ENCODE data around the gene C10orf62.
A peak's percentile ranks its signal among the peaks of the same experiment; 100 is the strongest.
"Not testable (repeated sequence)": the region's sequence is repeated elsewhere in the genome, so short reads cannot be mapped to it uniquely, and the experiment has no call there.

The C10orf62 gene

GRCh38 chr10:97564776-97565175 is 24.7 kb upstream of the C10orf62 start:
- no peak for DNase-seq

- no peak for DNase-seq
Measured at GRCh38 chr10:97566336-97566996, 23.1 kb upstream of the C10orf62 start.

GRCh38 chr10:97567891-97568290 is 21.6 kb upstream of the C10orf62 start:
- no peak for DNase-seq

GRCh38 chr10:97570146-97570788 is 19.3 kb upstream of the C10orf62 start:
- peak in 1 of 14 donors; percentile 60 for DNase-seq

DNA sequence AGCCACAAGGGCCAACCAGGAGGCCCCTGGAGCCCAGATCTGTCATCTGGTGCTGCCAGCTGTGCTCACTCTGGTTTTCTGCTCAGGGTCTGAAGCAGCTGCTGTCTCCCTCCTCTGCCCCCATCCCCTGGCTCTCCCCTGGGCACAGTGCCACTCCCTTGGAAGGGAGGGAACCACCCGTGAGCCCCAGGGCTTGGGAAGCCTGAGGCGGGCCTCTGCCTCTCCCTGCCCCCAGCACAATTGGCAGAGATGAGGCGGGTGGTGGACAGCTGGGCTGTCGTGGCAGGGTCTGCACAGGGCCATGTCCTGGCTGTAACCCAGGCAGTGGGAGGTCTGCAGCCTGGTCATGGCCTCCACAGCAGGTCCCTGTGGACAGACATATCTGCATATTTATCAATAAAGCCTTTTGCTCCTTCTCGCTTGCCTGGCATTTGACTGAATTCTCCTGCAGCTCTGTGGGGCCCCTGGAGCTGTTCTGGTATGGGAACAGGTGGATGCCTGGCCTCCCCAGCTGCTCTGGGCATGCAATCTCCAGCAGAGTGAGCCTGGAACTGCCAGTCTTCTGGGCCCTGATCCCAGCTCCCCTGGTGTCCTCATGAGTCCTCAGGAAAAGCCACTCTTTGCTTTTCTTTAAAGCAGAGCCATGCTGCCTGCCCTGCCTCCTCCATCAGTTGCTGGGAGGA is 18.6 kb upstream of the C10orf62 start:
- peak in 5 of 14 donors; percentile 31 to 93 (median 40) for DNase-seq

DNA sequence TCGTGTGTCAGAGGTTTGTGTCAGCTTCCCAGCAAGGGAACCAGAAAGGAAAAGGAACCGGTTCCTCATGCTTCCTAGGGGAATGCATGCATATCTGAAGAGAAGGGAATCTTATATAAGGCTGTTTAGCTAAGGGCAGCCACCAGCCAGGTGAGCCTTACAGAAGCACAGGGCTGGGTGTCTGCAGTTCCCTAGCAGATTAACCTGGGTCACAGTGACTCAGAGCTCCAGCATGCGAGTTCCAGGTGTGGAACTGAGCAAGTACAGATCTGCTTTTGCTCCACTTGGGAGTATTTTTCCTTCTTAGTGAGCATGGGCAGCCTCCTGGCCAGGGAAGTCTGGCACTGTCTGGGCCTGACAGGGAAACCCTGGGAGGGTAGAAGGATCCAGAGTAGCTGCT is 17.9 kb upstream of the C10orf62 start:
- DNase-seq = peak in 1 of 14 donors; percentile 50

- peak in 10 of 14 donors; percentile 33 to 69 (median 56) for DNase-seq
Measured at GRCh38 chr10:97572214-97572989, 17.1 kb upstream of the C10orf62 start, which contains the start of gene ANKRD2. ANKRD2 (plus strand) TSS chr10:97572779; CDS start chr10:97572789, 10 bp downstream.

- no peak for DNase-seq
Measured at GRCh38 chr10:97573021-97573420, 16.5 kb upstream of the C10orf62 start.

- DNase-seq = no peak
Measured at GRCh38 chr10:97573672-97574071, 15.8 kb upstream of the C10orf62 start.

DNA sequence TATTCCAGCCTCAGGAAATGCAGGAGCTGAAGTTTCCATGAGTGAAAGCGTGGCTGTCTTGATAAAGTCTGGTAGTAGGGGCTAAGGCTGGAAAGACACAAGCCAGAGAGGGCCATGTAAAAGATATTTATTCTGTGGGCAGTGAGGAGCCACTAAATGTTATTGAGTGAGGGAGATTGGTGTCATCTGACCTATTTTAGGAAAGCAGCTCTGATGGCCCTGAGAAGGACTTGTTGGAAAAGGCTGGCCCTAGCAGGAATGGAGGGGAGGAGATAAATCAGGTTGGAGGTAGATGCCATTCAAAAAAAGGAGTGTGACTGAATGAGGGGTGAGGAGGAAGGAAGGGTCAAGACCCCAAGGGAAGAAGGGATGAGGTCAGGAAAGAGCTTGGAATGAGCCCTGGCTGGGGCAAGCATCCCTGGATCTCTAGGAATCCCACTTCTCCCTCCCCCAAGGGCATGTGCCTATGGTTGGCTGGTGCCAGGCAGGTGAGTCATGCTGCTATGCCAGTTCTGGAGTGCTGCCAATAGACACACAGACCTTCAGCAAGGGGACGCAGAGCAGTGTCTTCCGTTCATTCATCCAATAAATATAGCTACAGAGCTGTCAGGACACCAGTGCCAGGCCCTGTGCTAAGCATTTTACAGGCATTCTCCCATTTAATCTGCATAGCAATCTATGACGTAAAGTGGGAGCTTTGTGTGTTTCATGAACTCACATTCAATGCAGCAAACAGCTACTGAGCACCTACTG is 15.0 kb upstream of the C10orf62 start:
- peak in 2 of 14 donors; percentile 15 to 93 for DNase-seq

- no peak for DNase-seq
Measured at GRCh38 chr10:97575127-97575668, 14.3 kb upstream of the C10orf62 start.

- not testable (repeated sequence) for DNase-seq
Measured at GRCh38 chr10:97576487-97576886, 13.0 kb upstream of the C10orf62 start.

- DNase-seq = no peak
Measured at GRCh38 chr10:97577701-97578100, 11.8 kb upstream of the C10orf62 start.

GRCh38 chr10:97578171-97578844 is 11.2 kb upstream of the C10orf62 start:
- no peak for DNase-seq

DNA sequence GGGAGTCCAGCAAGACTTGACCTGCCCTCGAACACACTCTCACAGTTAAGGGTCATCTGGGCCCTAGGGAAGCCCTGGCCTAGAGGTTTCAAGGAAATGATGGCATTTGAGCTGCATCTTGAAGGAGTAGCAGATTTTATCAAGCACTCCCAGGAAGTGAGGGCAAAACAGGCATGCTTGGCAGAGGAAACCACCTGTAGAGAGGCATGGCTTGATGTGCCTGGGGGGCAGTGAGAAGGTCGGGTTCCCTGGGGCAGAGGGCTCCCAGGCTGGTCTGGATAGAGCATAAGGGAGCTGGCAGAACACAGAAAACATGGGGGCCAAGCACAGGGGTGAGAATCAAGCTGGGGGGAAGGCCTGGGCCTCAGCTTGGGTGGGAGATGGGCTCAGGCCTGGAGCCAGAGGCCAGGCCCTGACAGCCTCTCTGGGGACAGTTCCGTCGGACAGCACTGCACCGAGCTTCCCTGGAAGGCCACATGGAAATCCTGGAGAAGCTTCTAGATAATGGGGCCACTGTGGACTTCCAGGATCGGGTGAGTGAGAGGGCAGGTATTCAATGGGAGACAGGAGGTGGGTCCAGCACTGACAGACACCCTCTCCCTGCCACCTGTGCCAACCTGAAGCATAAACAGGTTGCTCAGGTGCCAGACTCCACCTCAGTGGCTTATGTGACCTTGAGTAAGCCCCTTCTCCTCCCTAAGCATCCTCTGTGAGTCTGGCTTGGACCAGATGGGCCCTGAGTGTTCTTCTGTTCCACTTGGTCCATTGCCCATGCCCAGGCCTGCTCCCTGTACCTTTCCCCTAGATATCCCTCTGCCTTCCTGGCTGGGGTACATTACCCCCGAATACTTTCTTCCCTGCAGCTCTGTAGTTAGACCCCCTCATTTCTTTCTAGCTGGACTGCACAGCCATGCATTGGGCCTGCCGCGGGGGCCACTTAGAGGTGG is 8.8 kb upstream of the C10orf62 start:
- DNase-seq = peak in 1 of 14 donors; percentile 39

- no peak for DNase-seq
Measured at GRCh38 chr10:97582169-97582568, 7.4 kb upstream of the C10orf62 start.

DNA sequence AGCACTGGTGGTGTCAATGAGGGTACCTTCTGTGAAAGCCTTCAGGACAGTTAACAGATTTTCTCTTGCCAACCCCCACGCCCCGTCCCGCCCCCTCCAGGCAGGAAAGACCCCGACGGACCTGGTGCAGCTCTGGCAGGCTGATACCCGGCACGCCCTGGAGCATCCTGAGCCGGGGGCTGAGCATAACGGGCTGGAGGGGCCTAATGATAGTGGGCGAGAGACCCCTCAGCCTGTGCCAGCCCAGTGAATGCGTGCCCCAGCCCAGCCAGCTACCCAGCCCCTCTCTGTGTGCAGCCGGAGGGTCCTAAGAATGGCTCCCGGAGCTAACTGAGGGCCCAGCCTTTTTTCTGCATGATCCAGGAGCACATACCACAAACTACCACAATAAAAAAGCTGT is 6.0 kb upstream of the C10orf62 start:
- DNase-seq = no peak

DNA sequence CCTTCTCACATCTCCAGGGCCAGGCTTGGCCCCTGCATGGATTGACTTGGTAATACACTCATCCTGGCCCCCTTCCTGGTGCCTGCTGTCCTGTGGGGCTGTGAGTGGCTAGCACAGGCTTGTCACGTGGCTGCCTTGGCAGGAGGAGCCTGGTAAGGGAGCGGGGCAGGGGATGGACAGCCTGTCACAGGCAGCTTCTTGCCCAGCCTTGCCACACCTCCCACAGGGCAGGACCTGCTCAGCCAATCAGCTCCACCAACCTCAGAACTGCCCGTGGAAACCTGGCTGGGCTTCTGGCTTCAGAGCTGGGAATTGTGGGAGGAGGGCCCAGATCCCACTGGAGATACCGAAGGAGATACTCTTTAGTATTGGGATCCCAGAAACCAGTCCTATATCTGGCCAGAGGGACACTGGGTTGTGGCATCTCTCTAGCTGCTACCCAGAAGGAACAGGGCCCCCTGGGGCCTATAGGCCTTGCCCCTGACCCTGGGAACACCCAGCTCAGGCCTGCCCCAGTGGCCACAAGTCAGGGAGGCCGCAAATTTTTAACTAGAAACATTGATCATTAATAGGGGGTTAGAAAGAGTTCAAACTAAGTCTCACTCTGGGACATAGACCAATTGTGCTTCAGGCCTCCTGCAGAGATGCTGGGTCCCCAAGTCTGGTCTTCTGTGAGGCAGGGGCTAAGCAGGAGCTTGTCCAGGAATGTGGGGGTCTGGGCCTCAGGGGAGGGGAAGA is 5.3 kb upstream of the C10orf62 start, which contains the start of gene HOGA1:
Gene HOGA1, plus strand, starts transcription at position 330 of the 738 bp plus-strand sequence. Its CDS starts 315 bp downstream, at position 645.
- DNase-seq = peak; percentile 26 to 100 (median 86)

Measured in C1 segment of cervical spinal cord (tissue), 14 donors.